GM21619 (cell line): ENCODE data around the gene EFNB2.

ENCODE experiments used
- ATAC-seq: cut with Tn5 transposase; IDR thresholded peaks from one replicate; pipeline ENCODE4 v1.9.1; 2021; ENCODE audit not compliant: unreplicated experiment

Gene EFNB2, protein sequence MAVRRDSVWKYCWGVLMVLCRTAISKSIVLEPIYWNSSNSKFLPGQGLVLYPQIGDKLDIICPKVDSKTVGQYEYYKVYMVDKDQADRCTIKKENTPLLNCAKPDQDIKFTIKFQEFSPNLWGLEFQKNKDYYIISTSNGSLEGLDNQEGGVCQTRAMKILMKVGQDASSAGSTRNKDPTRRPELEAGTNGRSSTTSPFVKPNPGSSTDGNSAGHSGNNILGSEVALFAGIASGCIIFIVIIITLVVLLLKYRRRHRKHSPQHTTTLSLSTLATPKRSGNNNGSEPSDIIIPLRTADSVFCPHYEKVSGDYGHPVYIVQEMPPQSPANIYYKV

DNA sequence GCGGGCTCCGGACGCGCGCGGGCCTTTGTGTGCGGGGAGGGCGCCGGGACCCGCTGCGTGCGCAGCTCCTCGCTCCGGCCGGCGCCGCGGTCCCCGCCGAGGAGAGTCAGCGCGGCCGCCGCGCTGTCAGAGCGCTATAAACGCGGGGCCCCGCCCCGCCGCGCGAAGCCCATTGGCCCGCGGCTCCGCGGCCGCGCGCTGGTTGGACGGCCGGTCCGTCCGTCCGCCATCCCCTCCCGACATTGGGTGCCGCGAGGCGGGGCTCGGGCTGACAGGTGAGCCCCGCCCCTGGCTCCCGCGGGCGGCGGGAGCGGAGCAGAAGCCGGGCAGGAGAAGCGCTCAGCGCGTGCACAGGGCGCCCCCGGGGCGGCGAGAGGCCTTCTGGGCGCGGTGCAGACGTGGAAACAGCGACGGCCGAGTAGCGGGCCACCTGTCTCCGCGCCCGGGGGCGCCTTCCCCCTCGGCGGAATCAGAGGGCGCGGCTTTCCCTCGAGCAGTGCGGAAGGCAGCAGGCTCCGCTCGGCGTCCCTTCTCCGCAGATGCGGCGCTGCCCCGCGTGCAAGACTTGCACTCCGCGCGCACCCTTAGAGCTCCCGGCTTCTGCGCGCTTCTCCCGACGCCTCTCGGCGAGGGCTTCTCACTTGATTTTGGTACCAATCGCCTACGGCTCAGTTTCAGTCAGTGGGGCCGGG lies at the start of gene EFNB2:
Gene EFNB2 (minus strand): TSS at position 111 of the 692 bp plus-strand sequence. CDS start 698 bp downstream, outside the sequence.
- peak; percentile 93 for ATAC-seq

DNA sequence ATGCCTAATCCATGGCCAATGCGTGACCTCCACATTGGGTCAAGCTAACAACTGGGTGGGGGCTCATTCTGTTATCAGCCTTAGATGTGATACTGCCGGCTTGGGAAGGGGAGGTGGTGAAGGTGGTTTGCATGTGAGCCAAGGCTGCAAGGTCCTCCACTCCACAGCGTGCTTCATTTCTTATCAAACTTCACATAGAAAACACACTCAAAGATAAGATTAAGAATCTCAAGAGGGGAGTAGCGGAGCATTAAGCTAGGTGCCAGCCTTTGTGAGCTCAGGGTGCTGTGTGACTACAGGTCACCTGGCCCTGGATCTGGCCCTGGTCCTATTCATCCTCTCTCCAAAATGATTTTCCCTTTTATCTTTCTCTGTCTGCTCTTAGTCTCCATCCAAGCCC lies 45.8 kb upstream of the EFNB2 start:
- ATAC-seq, result no peak

DNA sequence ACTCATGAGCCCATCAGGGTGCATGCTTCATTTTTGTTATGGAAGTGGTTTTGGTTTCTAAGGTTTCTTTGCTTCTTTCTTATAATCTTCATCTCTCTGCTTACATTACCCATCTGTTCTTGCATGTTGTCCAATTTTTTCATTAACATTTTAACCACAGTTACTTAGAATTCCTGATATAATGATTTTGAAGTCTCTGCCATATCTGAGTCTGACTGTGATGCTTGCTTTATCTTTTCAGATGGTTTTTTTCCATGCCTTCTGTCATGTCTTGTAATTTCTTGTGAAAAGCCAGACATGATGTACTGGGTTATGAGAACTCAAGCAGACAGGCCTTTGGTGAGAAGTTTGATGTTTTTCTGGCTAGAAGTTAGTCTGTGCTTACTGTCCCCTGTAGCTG lies 40.4 kb upstream of the EFNB2 start:
- no peak for ATAC-seq

DNA sequence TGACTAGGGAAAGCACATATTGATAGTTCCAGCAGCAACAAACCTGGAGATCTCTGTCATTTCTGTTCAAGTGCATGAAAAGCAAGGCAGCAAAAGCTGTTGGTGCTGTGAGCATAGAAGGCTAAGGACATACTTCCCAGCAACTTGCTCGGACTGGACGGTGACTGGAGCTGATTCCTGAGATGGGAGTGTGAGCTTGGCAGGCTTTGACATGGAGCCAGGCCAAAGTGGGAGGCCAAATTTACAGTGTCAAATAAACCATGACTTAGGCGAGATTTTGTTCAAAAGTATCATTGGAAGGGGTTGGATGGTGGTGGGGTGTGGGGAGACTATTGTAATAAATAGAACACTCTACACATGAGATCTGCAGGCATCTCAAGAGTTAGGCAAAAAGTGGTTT lies 38.4 kb upstream of the EFNB2 start:
- no peak for ATAC-seq

DNA sequence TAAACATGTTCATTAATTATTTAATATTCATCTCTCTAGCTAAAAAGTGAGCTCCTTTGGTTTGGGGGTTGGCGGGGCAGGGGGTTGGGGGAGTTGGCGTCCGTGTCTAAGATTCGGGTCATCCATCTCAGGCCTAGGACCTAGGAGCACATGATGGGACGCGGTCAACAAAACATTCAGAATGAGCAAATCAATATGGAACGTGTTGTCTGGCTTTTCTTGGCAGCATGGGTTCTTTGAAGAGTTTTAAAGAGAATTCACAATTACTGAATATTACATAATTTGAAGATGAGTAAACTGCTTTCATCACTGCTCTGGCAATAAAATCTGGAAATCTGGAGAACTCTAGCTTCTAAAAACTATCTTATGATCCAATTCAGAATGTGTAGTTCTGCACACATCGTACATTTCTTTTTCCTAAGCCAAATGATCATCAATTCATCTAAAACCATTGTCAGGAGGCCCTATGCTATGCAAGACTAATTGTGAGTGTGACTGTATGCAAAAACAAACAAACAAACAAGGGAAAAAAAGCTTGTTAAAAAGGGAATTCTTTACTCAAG lies 37.9 kb upstream of the EFNB2 start:
- ATAC-seq, result no peak

DNA sequence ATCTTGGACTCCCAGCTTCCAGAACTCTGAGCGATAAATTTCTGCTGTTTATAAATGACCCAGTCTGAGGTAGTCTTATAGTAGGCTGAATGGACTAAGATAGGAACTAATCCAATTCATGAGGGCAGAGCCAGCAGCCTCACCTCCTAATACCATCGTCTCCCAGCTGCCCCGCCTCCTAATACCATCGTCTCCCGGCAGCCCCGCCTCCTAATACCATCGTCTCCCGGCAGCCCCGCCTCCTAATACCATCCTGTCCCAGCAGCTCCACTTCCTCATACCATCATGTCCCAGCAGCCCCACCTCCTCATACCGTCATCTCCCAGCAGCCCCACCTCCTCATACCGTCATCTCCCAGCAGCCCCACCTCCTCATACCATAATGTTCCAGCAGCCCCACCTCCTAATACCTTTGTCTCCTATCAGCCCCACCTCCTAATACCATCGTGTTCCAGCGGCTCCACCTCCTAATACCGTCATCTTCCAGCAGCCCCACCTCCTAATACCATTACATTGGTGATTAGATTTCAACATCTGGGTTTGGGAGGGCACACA lies 34.9 kb upstream of the EFNB2 start:
- no peak for ATAC-seq

DNA sequence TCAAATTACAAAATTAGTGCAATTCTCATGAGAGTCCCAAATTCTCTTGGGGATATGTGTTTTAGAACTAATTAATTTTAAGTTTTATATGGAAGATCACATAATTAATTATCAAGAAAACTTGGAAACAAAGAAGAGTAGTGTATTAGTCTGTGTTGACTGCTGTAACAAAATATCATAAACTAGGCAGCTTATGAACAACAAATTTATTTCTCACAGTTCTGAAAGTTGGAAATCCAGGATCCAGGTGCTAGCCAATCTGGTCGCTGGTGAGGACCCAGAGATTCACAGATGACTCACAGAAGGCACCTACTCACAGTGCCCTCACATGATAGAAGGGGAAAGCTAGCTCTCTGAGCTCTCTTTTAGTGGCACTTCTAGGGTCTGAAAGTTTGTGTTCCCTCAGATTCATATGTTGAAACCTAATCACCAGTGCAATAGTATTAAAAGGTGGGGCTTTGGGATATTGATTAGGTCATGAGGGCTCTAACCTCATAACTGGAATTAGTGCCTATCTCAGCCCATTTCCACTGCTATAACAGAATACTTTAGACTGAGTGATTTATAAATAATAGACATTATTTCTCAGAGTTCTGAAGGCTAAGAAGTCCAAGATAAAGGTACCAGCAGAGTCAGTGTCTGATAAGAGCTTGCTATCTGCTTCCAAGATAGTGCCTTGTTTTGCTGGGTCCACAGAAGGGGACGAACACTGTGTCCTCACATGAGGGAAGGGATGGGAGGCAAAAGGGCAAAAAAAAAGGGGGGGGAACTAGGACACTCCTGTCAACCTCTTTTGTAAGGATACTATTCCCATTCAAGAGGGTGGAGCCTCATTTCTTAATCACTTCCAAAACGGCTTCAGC lies 34.0 kb upstream of the EFNB2 start:
- ATAC-seq, result no peak

DNA sequence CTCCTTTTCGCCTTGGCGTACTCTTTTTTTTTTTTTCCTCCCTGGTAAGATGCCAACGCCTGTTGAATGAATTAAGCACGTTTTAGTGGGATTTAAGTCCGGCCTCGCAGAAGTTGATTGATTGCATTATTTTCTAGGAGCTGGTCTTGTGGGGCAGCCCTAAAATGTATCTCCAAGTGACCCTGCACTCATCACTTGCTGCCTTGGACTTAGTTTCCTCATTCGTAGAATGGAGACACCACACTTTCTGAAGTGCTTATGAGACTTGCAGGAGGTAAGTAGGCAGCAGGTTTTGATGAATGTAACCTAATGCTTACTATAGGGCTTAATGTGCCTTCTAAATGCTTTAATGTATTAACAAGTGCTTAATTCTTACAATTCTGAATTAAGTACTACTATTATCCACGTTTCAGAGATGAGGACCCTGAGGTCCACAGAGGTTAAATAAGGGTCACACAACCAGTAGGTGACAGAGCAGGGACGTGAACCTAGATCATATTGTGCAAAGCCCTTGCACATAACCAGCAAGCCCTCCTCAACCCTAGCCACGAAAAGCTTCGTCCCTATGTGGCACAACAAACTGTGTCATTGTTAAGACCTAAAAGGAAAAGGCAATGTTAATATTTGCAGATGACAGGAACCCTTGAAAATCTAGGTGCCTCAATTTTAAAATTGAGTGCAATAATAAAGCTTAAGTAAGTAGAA lies 33.0 kb upstream of the EFNB2 start:
- peak; percentile 31 for ATAC-seq

DNA sequence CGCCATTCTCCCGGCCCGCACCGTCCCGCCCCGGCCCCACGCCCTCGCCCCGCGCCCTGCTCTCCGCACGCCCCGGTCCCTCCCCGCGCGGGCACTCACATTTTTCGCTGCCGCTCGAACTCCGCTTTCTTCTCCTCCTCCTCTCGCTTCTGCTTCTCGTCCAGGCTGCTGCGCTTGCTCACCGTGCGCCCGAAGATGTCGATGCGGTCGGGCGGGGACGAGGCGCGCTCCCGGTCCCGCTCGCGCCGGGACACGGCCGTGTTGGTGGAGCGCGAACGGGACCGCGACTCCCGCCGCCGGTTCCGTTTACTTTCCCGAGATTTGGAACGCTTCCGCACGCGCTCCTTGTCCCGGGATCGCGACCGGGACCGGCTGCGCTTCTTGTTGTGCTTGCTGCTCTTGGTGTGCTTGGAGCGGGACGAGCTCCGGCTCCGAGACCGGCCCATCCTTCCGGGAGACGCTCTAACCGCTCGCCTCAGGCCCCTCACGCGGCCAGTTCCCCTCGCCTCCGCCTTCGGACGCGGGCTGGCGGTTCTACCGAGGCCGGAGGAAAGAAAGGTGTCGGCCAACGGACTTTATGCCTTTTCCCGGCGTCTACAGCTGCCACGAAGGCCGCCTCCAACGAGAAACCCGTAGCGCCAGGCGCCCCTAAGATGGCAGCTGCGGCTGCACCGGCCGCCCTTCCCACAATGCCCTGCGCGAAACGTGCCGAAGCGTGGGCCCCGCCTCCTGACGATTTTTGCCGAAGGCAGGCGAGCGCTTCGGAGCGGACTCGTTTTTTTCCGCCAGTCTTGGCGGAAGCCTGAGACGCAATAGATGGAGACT lies 32.2 kb upstream of the EFNB2 start, which contains the start of gene ARGLU1:
Gene ARGLU1 (minus strand): TSS at position 664 of the 825 bp plus-strand sequence. CDS start 218 bp downstream, at position 446.
- ATAC-seq, result peak; percentile 77

DNA sequence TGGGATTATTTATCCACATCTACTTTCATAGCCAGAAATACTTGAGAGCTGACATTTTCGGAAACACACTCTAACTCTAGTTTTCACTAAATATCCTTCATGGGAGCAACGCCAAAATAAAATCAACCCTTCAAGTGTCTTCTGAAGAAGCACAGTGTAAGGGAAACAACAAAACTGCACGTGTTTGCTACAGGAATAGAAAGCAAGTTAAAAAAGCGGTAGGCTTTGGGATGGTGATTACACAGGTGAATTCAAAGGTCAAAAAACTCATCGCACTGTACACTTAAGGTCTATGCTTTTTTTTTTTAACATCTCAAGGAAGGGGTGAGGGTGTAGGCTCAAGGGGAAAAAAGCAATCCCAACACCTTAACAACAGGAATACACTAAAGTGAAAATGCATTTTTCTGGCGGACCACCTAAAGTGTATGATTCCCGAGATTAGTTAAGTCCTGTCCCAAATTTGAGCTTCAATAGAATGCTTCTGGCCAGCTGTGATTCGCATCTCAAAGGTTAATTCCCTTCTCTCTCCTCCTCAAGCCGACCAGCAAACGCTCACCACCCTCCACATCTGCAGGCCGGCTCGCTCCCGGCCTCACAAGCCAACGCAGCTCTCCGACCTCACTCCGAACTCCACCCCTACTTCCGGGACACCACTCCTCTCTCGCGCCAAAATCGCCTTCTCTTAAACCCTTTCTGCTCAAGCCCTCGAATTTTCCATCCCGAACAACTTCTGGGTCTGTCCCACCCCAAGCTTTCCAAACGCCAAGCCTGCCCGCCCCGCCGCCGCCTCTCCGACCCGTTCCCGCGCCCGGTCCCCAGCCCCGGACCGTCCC lies 31.4 kb upstream of the EFNB2 start:
- ATAC-seq, result peak; percentile 43

DNA sequence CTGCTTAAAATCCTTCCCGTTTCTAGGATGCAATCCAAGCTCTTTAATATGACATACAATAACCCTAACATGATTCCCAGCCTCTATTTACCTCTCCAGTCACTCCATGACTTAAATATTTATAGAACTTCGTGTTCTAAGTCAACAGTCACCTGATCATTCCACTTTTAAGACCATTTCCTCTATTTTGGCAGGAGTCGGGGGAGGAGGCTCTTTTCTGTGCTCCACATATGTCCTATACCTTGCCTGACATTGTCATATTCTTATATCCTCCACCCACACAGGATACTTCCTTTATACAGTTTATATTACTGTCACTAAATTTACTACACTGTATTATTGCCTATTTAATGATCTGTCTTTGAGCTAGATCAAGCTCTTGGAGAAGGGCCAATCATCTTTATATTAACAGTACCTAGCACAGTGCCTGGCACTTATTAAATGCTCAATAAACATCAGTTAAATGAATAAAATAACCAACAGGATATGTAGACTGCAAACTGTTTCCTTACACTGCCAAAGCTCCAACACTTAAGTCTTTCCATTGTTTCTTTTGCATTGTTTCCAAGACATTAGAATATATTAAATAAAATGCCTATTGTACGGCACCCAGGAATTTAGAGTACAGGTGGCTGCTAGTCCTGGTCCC lies 29.8 kb upstream of the EFNB2 start:
- ATAC-seq, result no peak

DNA sequence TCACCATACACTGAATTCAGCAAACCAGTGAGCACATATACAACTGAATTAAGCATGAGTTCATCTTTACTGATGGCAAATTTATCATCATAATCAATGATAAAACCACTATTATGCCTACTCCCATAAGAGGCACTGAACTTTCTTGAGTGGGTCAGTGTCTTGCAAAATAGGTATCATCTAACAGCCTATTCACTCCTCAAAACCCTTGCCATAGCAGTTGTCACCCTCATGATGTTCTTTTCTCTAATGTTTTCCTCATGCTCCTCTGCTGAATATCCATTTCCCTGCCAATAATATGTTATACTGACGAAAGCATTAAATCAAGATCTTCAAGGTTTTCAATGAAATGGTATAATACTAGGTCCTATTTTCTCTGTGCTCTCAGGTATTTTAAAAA lies 26.8 kb upstream of the EFNB2 start:
- no peak for ATAC-seq

DNA sequence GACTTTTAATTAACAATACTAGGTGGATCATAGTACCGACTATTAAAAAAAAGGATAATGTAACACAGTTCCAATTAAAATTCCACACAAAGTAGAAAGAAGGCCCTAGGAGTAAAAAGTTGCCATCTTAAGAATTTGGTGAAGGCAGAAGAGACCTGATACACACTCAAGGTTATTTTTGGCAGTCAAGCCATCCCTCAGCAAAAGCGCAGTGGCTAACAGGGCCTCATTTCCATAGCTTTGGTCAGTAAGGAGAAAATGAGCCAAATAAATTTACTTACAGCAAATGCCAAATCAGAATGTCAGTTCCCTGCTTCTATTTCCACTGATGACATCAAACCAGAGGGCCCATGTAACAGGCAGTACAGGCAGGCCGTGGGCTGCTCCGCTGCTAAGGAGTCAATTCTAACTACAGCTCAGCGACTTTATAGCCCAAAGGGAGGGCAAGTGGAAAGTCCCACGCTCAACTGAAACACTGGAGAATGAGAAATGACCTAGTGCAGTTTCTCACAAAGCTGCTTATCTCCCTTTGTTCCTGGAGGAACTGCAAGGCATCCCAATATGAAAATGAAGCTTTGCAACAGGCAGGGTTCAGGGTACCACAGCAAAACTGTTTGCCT lies 26.2 kb upstream of the EFNB2 start:
- ATAC-seq, result peak; percentile 68

DNA sequence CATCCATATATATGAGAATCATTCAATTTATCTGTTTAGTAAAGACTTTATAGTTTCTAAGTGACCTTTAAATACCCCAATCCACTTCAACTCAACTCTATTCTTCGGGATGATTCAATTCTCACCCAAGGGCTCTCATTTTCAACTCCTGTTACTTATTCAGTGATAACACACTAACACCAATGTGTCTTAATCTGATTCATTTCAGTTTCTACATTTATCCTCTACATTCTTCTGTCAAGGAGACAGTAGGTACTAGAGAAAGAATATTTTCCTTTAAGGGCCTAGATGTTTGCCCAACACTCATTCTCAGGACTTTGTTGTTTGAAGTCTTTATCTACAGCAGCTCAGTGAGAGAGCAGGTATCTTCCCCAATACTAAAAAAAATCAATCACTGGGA lies 25.4 kb upstream of the EFNB2 start:
- no peak for ATAC-seq

DNA sequence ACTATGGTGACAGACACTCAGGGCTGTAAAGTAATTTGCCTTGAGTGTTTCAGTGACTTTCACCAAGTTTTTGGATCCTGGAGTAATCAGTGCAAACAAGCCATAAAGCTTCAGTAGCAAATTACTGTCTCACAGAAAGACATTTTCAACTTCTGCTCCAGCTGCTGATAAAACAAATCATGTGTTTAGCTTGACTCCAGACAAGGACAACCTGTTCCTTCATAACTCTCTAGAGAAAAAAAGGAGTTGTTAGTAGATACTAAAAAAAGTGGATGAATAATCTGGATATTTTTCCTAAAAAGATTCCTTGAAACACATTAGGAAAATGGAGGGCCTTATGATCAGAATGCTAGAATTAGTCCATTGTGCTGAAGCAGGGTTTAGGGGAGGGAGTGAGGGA lies 23.1 kb upstream of the EFNB2 start:
- ATAC-seq, result no peak

DNA sequence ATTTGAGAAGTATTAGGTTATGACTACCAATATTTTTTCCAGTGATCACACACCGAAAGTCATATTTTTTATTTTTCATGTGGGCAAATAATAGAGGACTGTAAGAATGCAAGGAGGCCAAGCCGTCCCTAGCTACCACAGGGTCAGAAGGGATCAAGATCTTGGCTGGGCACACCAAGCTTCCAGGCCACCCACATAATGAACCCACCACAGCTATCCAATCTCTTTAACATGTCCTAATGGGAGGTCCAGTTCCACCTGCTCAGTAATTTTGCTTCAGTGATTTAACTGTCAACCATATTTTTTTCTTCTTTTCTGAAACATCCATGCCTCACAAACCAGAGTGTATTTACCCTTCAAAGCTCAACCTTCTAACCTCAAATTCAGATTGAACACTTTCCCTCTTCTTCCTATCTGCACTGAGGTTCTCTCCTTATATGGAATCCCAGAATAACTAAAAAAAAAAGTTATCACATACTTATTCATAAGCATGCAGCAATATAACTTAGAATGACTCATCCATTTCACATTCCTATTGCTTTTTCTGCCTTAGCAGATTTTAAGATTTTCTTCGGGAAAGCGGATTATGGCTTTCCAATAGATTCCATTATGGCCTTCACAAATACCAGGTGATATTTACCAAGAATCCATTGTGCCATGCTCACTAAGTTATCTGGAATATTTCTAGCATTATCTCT lies 20.3 kb upstream of the EFNB2 start:
- no peak for ATAC-seq

DNA sequence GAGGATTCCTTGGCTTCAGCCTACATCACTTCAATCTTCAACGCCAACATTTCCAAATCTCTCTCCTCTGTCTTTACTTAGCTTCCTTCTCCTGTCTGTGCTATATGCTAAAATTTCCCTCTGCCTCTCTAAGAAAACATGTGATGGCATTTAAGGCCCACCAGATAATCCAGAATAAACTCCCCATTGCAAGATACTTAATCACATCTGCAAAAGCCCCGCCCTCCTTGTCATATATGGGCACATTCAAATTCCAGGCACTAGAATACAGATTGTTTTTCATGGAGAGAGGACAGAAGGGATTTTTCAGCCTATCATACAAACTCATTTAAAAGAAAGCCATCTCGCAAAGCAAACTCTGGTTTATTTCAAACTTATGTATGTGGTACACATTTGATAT lies 16.3 kb upstream of the EFNB2 start:
- ATAC-seq, result no peak
